ENCODE data around the gene PLEKHG4B. TPM values are rescaled to one million over a fixed set of nuclear protein-coding genes. Genes with fewer than 3 reads are reported as not detected.

The PLEKHG4B gene
- total RNA-seq, 1 experiment from 2014 or later = not detected

- peaks cover 31% of the 10 kb centered on the region for H3K27me3 Mint-ChIP-seq (ENCODE audit: insufficient read depth, unreplicated experiment)
- CTCF ChIA-PET = interaction anchor here (0.6 kb wide), 1 partner anchor 111 kb away, joined by 3 read pairs; no protein-coding TSS in a partner anchor
- H3K27ac Mint-ChIP-seq (ENCODE audit: low read depth, unreplicated experiment) = no peak overlapping the region
- no peaks in the 10 kb centered on the region for H3K9me3 Mint-ChIP-seq (ENCODE audit: unreplicated experiment)
- no peak overlapping the region for H3K4me3 Mint-ChIP-seq (ENCODE audit: unreplicated experiment)
- H3K36me3 Mint-ChIP-seq (ENCODE audit: insufficient read depth, unreplicated experiment) = no peaks in the 10 kb centered on the region
- DNase-seq (ENCODE audit: unreplicated experiment) = no peak
- POLR2A ChIA-PET = no interaction called here
- BruUV-seq (replicated peaks) = no TSS peak
- peaks cover 5% of the 10 kb centered on the region for H3K4me1 Mint-ChIP-seq (ENCODE audit: insufficient read depth, unreplicated experiment)
- TF ChIP-seq CTCF (IDR thresholded peaks at IDR 0.05; ENCODE audit: unreplicated experiment) = no peak
- intact Hi-C loops (cut with micrococcal nuclease) = no loop called here
Measured at GRCh38 chr5:155651-156410, 63.9 kb downstream of the PLEKHG4B start.

- no peaks in the 10 kb centered on the region for H3K9me3 Mint-ChIP-seq (ENCODE audit: unreplicated experiment)
- no peak for TF ChIP-seq CTCF (IDR thresholded peaks at IDR 0.05; ENCODE audit: unreplicated experiment)
- peaks cover 38% of the 10 kb centered on the region for H3K27me3 Mint-ChIP-seq (ENCODE audit: insufficient read depth, unreplicated experiment)
- no peak for DNase-seq (ENCODE audit: unreplicated experiment)
- H3K27ac Mint-ChIP-seq (ENCODE audit: low read depth, unreplicated experiment) = no peak overlapping the region
- peaks cover 5% of the 10 kb centered on the region for H3K4me1 Mint-ChIP-seq (ENCODE audit: insufficient read depth, unreplicated experiment)
- no peak overlapping the region for H3K4me3 Mint-ChIP-seq (ENCODE audit: unreplicated experiment)
- CTCF ChIA-PET = interaction anchor here (0.6 kb wide), 1 partner anchor 110 kb away, joined by 3 read pairs; no protein-coding TSS in a partner anchor
- POLR2A ChIA-PET = interaction anchor here (0.7 kb wide), 1 partner anchor 257 kb away, joined by 3 read pairs; no protein-coding TSS in a partner anchor
- no peaks in the 10 kb centered on the region for H3K36me3 Mint-ChIP-seq (ENCODE audit: insufficient read depth, unreplicated experiment)
- BruUV-seq (replicated peaks) = no TSS peak
- intact Hi-C loops (cut with micrococcal nuclease) = no loop called here
Measured at GRCh38 chr5:156411-157072, 64.6 kb downstream of the PLEKHG4B start.

GRCh38 chr5:157126-157715, 65.3 kb downstream of the PLEKHG4B start:
- no peak for DNase-seq (ENCODE audit: unreplicated experiment)
- Mint-ChIP-seq H3K36me3 (ENCODE audit: insufficient read depth, unreplicated experiment) (no peaks in the 10 kb centered on the region), H3K27ac (ENCODE audit: low read depth, unreplicated experiment) (no peak overlapping the region), H3K9me3 (ENCODE audit: unreplicated experiment) (no peaks in the 10 kb centered on the region), H3K4me3 (ENCODE audit: unreplicated experiment) (no peak overlapping the region), H3K4me1 (ENCODE audit: insufficient read depth, unreplicated experiment) (peaks cover 5% of the 10 kb centered on the region), H3K27me3 (ENCODE audit: insufficient read depth, unreplicated experiment) (peaks cover 43% of the 10 kb centered on the region)
- intact Hi-C loops (cut with micrococcal nuclease) = no loop called here
- TF ChIP-seq CTCF (IDR thresholded peaks at IDR 0.05; ENCODE audit: unreplicated experiment) = no peak
- POLR2A ChIA-PET = interaction anchor here (0.7 kb wide), 1 partner anchor 256 kb away, joined by 3 read pairs; no protein-coding TSS in a partner anchor
- no TSS peak for BruUV-seq (replicated peaks)
- CTCF ChIA-PET = no interaction called here

- TF ChIP-seq CTCF (IDR thresholded peaks at IDR 0.05; ENCODE audit: unreplicated experiment) = no peak
- H3K9me3 Mint-ChIP-seq (ENCODE audit: unreplicated experiment) = no peaks in the 10 kb centered on the region
- peaks cover 43% of the 10 kb centered on the region for H3K27me3 Mint-ChIP-seq (ENCODE audit: insufficient read depth, unreplicated experiment)
- intact Hi-C loops (cut with micrococcal nuclease) = no loop called here
- H3K4me1 Mint-ChIP-seq (ENCODE audit: insufficient read depth, unreplicated experiment) = peaks cover 5% of the 10 kb centered on the region
- no peaks in the 10 kb centered on the region for H3K36me3 Mint-ChIP-seq (ENCODE audit: insufficient read depth, unreplicated experiment)
- CTCF ChIA-PET = no interaction called here
- no TSS peak for BruUV-seq (replicated peaks)
- no peak overlapping the region for H3K4me3 Mint-ChIP-seq (ENCODE audit: unreplicated experiment)
- DNase-seq (ENCODE audit: unreplicated experiment) = no peak
- POLR2A ChIA-PET = no interaction called here
- H3K27ac Mint-ChIP-seq (ENCODE audit: low read depth, unreplicated experiment) = no peak overlapping the region
Measured at GRCh38 chr5:157801-158200, 65.8 kb downstream of the PLEKHG4B start.

Measured in MCF 10A (cell line).